GM12864 (cell line): ENCODE results near the gene ST3GAL3.

ENCODE experiments used
- DNase-seq: peaks from one replicate; pipeline ENCODE4 v3.0.0-alpha.2; 2011; ENCODE audit warnings: low read depth
- H3K4me3 ChIP-seq: 2 replicates; pipeline ENCODE4 v1.5.1; 2011; ENCODE audit warnings: mild to moderate bottlenecking, low read depth, low read length, control low read depth
- CTCF ChIP-seq: IDR thresholded peaks from 2 replicates; pipeline ENCODE4 v1.5.1; 2011; ENCODE audit warnings: low read depth, mild to moderate bottlenecking, moderate library complexity, low read length, control low read depth, inconsistent platforms; ENCODE audit errors: missing control alignments

ST3GAL3 gene

GRCh38 chr1:43978264-43978550 lies 270.9 kb downstream of the ST3GAL3 start:
- no peak for DNase-seq
- no peak for TF ChIP-seq CTCF
- H3K4me3 ChIP-seq, result peak overlapping the region; percentile 56

GRCh38 chr1:43978551-43979260 lies 271.4 kb downstream of the ST3GAL3 start, which contains the start of gene B4GALT2:
TSS of gene B4GALT2 (plus strand) at chr1:43979210. CDS start at chr1:43981161, 1,951 bp downstream.
- no peak for DNase-seq
- peak within 1 kb of the TSS; percentile 56 for H3K4me3 ChIP-seq
- TF ChIP-seq CTCF, result no peak

GRCh38 chr1:43979261-43979527 lies 271.9 kb downstream of the ST3GAL3 start:
- peak overlapping the region; percentile 56 for H3K4me3 ChIP-seq
- no peak for TF ChIP-seq CTCF
- DNase-seq, result no peak

GRCh38 chr1:43979528-43980254 lies 272.4 kb downstream of the ST3GAL3 start:
- TF ChIP-seq CTCF, result no peak
- no peak for DNase-seq

GRCh38 chr1:43980255-43981134 lies 273.2 kb downstream of the ST3GAL3 start:
- H3K4me3 ChIP-seq, result peak overlapping the region; percentile 56
- DNase-seq, result no peak
- no peak for TF ChIP-seq CTCF

More at GRCh38 chr1:43979528-43980254, 272.4 kb downstream of the ST3GAL3 start:
- peak overlapping the region; percentile 56 for H3K4me3 ChIP-seq
